C4-2B (cell line): ENCODE measurements around the gene SCAI.
"Not testable (repeated sequence)": the region's sequence is repeated elsewhere in the genome, so short reads cannot be mapped to it uniquely, and the experiment has no call there.

ENCODE experiments used
- H3K27ac ChIP-seq: fragments of 450-650 bp; 2 replicates; pipeline ENCODE4 v1.5.1; 2017
- CTCF ChIP-seq: fragments of 450-650 bp; conservative IDR thresholded peaks from 2 replicates; pipeline ENCODE4 v1.5.1; 2017; ENCODE audit warnings: mild to moderate bottlenecking
- ZFX ChIP-seq: fragments of 450-650 bp; IDR thresholded peaks from 2 replicates; pipeline ENCODE4 v1.6.1; 2017

Gene SCAI

GRCh38 chr9:124934290-124934689 lies 209.0 kb downstream of the SCAI start:
- TF ChIP-seq ZFX = no peak
- no peak for TF ChIP-seq CTCF
- H3K27ac ChIP-seq = no peak overlapping the region

- TF ChIP-seq ZFX (no peak), CTCF (no peak)
- no peak overlapping the region for H3K27ac ChIP-seq
These were observed 211.0 kb downstream of the SCAI start for GRCh38 chr9:124932333-124932732.

GRCh38 chr9:124929464-124929863 lies 213.9 kb downstream of the SCAI start:
- no peak overlapping the region for H3K27ac ChIP-seq
- TF ChIP-seq ZFX (no peak), CTCF (no peak)

GRCh38 chr9:124928116-124928515 lies 215.2 kb downstream of the SCAI start:
- TF ChIP-seq CTCF = no peak
- no peak for TF ChIP-seq ZFX
- H3K27ac ChIP-seq = no peak overlapping the region

GRCh38 chr9:124920394-124920793 lies 222.9 kb downstream of the SCAI start:
- not testable (repeated sequence) for H3K27ac ChIP-seq

- no peak for TF ChIP-seq ZFX
- no peak for TF ChIP-seq CTCF
- H3K27ac ChIP-seq = no peak overlapping the region
These were observed 228.4 kb downstream of the SCAI start for GRCh38 chr9:124914753-124915405.

GRCh38 chr9:124913378-124913777 lies 229.9 kb downstream of the SCAI start:
- TF ChIP-seq ZFX (no peak), CTCF (no peak)
- no peak overlapping the region for H3K27ac ChIP-seq

- no peak overlapping the region for H3K27ac ChIP-seq
- no peak for TF ChIP-seq CTCF
- no peak for TF ChIP-seq ZFX
These were observed 231.6 kb downstream of the SCAI start for GRCh38 chr9:124911766-124912165.
